Measurements from ENCODE around the gene CTDNEP1.

The CTDNEP1 gene

GRCh38 chr17:7226721-7227710 lies 24.5 kb downstream of the CTDNEP1 start:
- DNase-seq, result no peak

DNA sequence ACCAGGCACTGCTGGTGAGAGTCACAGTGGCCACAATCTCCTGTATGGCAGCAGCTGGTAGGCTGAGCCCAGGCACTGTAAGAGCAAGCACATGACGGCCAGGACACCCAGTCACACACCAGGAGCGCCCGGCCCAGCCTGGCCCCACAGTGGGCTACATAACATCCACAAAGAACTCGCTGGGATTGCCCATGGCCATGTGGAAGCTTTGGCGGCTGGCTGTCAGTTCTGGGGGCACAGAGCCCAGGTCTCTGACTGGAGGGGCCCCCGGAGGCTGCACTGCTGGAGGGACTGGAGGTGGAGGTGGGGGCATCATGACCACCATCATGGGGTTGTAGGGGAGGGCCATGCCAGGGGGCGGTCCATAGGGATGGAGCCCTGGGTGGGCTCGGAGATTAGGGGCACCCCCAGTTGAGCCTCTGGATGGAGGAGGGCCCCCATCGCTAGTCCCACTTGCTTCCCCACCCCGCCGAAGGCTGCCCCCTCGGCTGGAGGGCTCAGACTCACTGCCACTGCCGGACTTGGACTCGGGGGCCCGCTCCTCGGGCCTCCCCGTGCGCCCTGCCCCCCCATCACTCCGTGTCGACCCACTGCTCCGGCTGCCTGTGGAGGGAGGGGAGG lies 25.7 kb downstream of the CTDNEP1 start:
- no peak for DNase-seq

- DNase-seq, result no peak
These were observed 26.8 kb downstream of the CTDNEP1 start for GRCh38 chr17:7224661-7225111.

DNA sequence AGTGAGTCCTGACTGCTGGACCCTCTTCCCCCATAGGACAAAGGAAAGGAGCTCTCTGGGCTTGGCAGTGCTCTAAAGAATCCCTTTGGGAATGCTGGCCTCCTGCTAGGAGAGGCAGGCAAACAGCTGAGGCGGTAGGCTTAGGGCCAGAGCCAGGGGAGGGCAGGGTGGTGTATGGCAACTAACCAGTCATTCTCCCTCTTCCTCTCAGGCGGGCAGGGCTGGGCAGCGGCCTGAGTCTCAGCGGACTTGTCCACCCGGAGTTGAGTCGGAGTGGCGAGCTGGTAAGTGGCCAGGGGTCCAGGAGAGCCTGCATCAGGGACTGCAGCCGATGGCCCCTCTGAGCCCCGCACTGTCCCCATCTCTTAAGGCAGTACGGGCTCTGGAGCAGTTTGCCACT lies 27.4 kb downstream of the CTDNEP1 start:
- no peak for DNase-seq

DNA sequence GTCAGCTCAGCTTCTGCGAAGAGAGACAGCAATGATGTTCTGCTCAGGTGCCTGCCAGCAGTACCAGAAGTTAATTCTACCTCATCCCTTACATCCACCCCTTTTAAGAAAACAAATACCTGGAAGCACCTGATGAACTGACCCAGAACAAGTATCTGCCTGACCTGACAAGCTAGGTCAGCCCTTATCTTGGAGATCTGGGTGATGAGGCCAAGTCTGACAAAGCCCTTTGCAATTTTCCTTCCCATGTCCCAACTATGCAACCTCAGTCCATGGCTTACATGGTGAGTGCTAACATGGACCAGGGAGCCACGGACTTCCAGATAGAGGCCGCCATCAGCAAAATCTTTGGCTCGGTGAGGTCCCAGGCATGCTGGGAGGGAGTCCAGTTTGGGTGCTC lies 28.2 kb downstream of the CTDNEP1 start:
- DNase-seq, result no peak

- no peak for DNase-seq
These were observed 28.6 kb downstream of the CTDNEP1 start for GRCh38 chr17:7222972-7223292.

GRCh38 chr17:7222093-7222971 lies 29.2 kb downstream of the CTDNEP1 start:
- DNase-seq, result no peak

GRCh38 chr17:7221278-7222092 lies 30.0 kb downstream of the CTDNEP1 start:
- no peak for DNase-seq

GRCh38 chr17:7220593-7221277 lies 30.8 kb downstream of the CTDNEP1 start:
- DNase-seq, result peak; percentile 62 to 80 (median 69)

- peak; percentile 93 to 96 (median 95) for DNase-seq
These were observed 31.5 kb downstream of the CTDNEP1 start, which contains the start of the genes ACADVL and DLG4 for GRCh38 chr17:7219812-7220592. ACADVL (plus strand) TSS chr17:7219938; CDS start chr17:7219985, 47 bp downstream. DLG4 (minus strand) TSS chr17:7219836.

- peak in 1 of 3 donors; percentile 22 for DNase-seq
These were observed 32.2 kb downstream of the CTDNEP1 start for GRCh38 chr17:7219229-7219811.

DNA sequence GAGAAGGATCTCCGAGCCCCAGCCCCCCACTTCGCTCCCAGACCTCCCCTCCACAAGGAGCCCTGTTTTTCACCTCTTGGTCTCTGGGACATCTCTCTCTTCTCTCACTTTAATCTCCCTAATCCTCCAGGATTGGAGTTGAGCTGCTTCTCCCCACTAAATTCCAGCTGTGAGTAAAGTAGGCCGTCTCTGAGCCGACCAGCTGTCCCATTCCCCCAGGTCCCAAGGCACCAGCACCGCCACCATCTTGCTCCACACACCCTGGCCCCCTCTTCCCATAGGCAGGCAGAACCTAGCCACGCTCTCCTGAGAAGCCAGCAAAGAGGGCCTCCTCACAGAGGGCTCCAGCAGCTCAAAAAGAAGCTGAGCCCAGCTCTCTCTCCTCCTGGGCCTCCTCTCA lies 32.8 kb downstream of the CTDNEP1 start:
- no peak for DNase-seq

GRCh38 chr17:7218166-7218565 lies 33.4 kb downstream of the CTDNEP1 start:
- DNase-seq, result no peak

DNA sequence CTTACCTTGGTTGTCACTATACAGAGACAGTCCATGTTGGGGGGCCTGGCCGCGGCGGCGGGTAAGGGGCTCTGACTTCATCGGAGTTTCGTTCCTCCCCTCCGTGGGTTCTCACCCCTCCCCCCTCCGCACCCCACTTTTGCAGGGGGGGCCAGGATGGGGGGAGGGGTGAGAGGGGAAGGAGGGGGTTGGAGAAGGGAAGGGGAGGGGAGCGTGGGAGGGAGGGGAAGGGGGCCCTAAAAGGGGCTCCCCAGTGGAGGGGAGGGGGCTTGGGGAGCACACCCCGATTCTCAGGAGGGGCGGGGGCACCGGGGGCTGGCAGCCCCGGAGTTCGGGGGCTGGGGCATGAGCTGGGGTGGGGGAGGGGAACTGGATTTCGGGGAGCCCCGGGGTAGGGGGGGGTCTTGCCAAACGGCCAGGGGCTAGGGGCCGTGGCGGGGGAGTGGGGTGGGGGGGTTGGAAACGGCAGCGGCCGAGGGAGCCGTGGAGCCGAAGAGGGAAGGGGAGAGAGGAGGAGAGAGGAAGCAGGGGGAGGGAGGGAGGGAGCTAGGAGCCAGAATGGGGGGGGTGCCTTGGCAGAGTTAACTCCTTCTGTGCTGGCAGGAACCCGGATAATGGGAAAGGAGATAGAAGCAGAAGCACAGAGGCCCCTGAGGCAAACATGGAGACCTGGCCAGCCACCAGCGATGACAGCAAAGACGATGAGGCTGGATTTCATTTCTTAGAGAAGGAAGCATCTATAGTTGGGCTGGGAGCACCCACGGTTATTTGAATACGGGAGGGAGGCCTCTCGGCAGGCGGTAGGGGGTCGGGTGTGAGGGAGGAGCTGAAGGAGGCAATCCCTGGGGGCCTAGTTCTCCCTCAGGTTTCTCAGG lies 34.2 kb downstream of the CTDNEP1 start:
- DNase-seq, result peak; percentile 49 to 75 (median 59)

- DNase-seq, result no peak
These were observed 35.1 kb downstream of the CTDNEP1 start for GRCh38 chr17:7216242-7217112.

DNA sequence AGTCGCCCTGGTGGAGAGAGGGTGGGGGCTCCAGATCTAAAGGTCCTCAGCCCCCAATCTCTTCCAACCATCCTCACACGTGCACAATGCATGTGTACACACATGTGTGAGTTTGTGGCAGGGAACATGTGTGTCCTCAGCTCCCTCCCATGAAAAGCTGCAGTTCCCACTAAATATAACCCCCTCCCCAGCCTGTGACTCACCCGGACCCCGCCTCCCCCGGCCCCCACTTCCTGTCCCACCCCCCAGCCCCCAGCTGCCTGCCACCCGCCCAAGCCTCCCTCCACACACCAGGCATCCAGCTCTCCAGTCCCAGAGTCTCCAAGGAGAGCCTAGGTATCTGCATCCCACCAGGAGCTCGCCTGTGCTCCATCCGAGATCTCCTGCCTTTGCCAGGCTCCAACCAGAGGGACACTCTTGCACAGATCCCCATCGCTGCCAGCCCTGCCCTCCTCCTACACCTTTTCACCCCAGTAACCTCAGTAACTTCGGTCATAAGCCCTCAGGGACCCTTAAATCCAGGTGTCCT lies 35.8 kb downstream of the CTDNEP1 start:
- no peak for DNase-seq

- DNase-seq, result no peak
These were observed 36.3 kb downstream of the CTDNEP1 start for GRCh38 chr17:7215136-7215638.

Data from suppressor macrophage treated with lipopolysaccharide for 1 hour (primary cell).